GM12878 (cell line): ENCODE measurements around the gene SH2D3A. TPM values are rescaled to one million over a fixed set of nuclear protein-coding genes. Genes with fewer than 3 reads are reported as not detected.

Source experiments
- ATAC-seq: fragments of 200-7000 bp; cut with Tn5 transposase; 3 replicates; pipeline ENCODE4 v1.9.1; 2020; ENCODE audit warnings: mild to moderate bottlenecking, moderate library complexity
- BruUV-seq: library from RNA; stranded (reverse); fragments of 400-500 nt; replicated peaks from 2 replicates; lab custom pipeline; 2021; lab: Mats Ljungman, UMichigan
- CTCF ChIA-PET: fragments of 300-600 bp; sonication (Branson Sonifier 250); formaldehyde crosslinking; extraction: SDS; loops from one replicate; lab custom pipeline; 2021; ENCODE audit warnings: inconsistent platforms; lab: Yijun Ruan, JAX
- POLR2A ChIA-PET: fragments of 350-600 bp; formaldehyde crosslinking; extraction: SDS; loops from one replicate; lab custom pipeline; 2021; ENCODE audit warnings: inconsistent platforms; lab: Charles Lee
- RAD21 ChIA-PET: fragments of 300-600 bp; sonication (Branson Sonifier 250); formaldehyde crosslinking; loops from one replicate; lab custom pipeline; 2023; ENCODE audit warnings: antibody characterized with exemption; ENCODE audit not compliant: unreplicated experiment; lab: Charles Lee
- SMC1A ChIA-PET: fragments of 300-600 bp; sonication (Branson Sonifier 250); formaldehyde crosslinking; loops from one replicate; lab custom pipeline; 2023; ENCODE audit not compliant: unreplicated experiment, uncharacterized antibody; lab: Charles Lee
- DNase-seq: peaks from one replicate; pipeline ENCODE4 v3.0.0-alpha.2; 2011; ENCODE audit warnings: low read depth, low spot score
- FAIRE-seq: peaks from 3 replicates; lab custom pipeline; 2011; peaks lifted over from hg19 to GRCh38; lab: Jason Lieb, UNC
- H2AFZ ChIP-seq: 2 replicates; pipeline ENCODE4 v1.6.0; 2011; ENCODE audit warnings: low read depth, low read length, control low read depth; ENCODE audit not compliant: control insufficient read depth
- H3K27ac ChIP-seq: 2 replicates; pipeline ENCODE4 v1.5.1; 2011; ENCODE audit warnings: control low read depth; ENCODE audit not compliant: control insufficient read depth, insufficient read depth
- H3K27me3 ChIP-seq, 2 experiments: replicated peaks in 1 of 2; 2 replicates each; pipeline versions ENCODE4 v1.6.0 to v1.6.1; 2011; ENCODE audit warnings: low read length in 1 of 2; ENCODE audit not compliant: control insufficient read depth in 2 of 2, insufficient read depth in 2 of 2
- H3K36me3 ChIP-seq, 2 experiments: 2 replicates each; pipeline ENCODE4 v1.5.1; 2011; ENCODE audit warnings: low read length in 1 of 2; ENCODE audit not compliant: control insufficient read depth in 2 of 2, insufficient read depth in 2 of 2
- H3K4me1 ChIP-seq: 2 replicates; pipeline ENCODE4 v1.6.1; 2011; ENCODE audit warnings: mild to moderate bottlenecking, low read length, moderate library complexity, mixed read lengths; ENCODE audit not compliant: control insufficient read depth, insufficient read depth
- H3K4me2 ChIP-seq: 2 replicates; pipeline ENCODE4 v1.6.0; 2011; ENCODE audit warnings: control low read depth; ENCODE audit not compliant: control insufficient read depth, insufficient read depth
- H3K4me3 ChIP-seq: fragments of 200-600 bp; sonication (generic); 2 replicates; pipeline ENCODE4 v1.5.1; 2016
- H3K79me2 ChIP-seq: 2 replicates; pipeline ENCODE4 v1.6.0; 2011; ENCODE audit warnings: low read length; ENCODE audit not compliant: control insufficient read depth, insufficient read depth
- H3K9ac ChIP-seq: 2 replicates; pipeline ENCODE4 v1.8.0; 2011; ENCODE audit warnings: low read length, control low read depth, mixed read lengths; ENCODE audit not compliant: control insufficient read depth, insufficient read depth
- H3K9me3 ChIP-seq: replicated peaks from 3 replicates; pipeline ENCODE4 v1.5.1; 2011; ENCODE audit warnings: mild to moderate bottlenecking, low read length; ENCODE audit not compliant: control insufficient read depth, insufficient read depth
- H4K20me1 ChIP-seq: 2 replicates; pipeline ENCODE4 v1.6.0; 2011; ENCODE audit not compliant: control insufficient read depth, insufficient read depth
- CBFB ChIP-seq: IDR thresholded peaks from 2 replicates; pipeline ENCODE4 v1.6.1; 2016; ENCODE audit warnings: antibody characterized with exemption, low read depth
- CREM ChIP-seq: IDR thresholded peaks from 2 replicates; pipeline ENCODE4 v1.6.1; 2014; ENCODE audit warnings: antibody characterized with exemption, low read depth
- CTCF ChIP-seq, 3 experiments: IDR thresholded peaks in 2 of 3; conservative IDR thresholded peaks in 1 of 3; 2 replicates each; pipeline ENCODE4 v1.5.1; 2011; ENCODE audit warnings: low read depth in 3 of 3, low read length in 3 of 3, mild to moderate bottlenecking in 3 of 3, control low read depth in 2 of 3, moderate library complexity in 2 of 3, inconsistent platforms in 1 of 3, mixed read lengths in 1 of 3; ENCODE audit not compliant: control insufficient read depth in 2 of 3, insufficient read depth in 1 of 3; ENCODE audit errors: extremely low read depth in 1 of 3
- CUX1 ChIP-seq: IDR thresholded peaks from 2 replicates; pipeline ENCODE4 v1.6.1; 2012; ENCODE audit warnings: improper control_type of control experiment, low read depth, low read length; ENCODE audit not compliant: insufficient replicate concordance
- FOXK2 ChIP-seq: fragments of 450-650 bp; IDR thresholded peaks from 2 replicates; pipeline ENCODE4 v1.6.1; 2017; ENCODE audit warnings: mild to moderate bottlenecking, moderate library complexity
- IKZF2 ChIP-seq, 2 experiments: fragments of 450-650 bp; IDR thresholded peaks; 2 replicates each; pipeline ENCODE4 v1.6.1; 2017; ENCODE audit warnings: mild to moderate bottlenecking in 2 of 2, moderate library complexity in 2 of 2
- LARP7 ChIP-seq: fragments of 450-650 bp; IDR thresholded peaks from 2 replicates; pipeline ENCODE4 v1.6.1; 2017; ENCODE audit warnings: mild to moderate bottlenecking
- MTA2 ChIP-seq: fragments of 450-650 bp; IDR thresholded peaks from 2 replicates; pipeline ENCODE4 v1.6.1; 2016; ENCODE audit warnings: low read depth, mild to moderate bottlenecking, moderate library complexity
- NRF1 ChIP-seq: conservative IDR thresholded peaks from 2 replicates; pipeline ENCODE4 v1.6.1; 2011; ENCODE audit warnings: mild to moderate bottlenecking, low read depth, low read length, improper control_type of control experiment
- RFX5 ChIP-seq: IDR thresholded peaks from 2 replicates; pipeline ENCODE4 v1.6.1; 2011; ENCODE audit warnings: low read depth, low read length, improper control_type of control experiment
- SMAD5 ChIP-seq: IDR thresholded peaks from 2 replicates; pipeline ENCODE4 v1.6.1; 2016; ENCODE audit warnings: antibody characterized with exemption, low read depth
- SMC3 ChIP-seq: IDR thresholded peaks from 2 replicates; pipeline ENCODE4 v1.6.1; 2011; ENCODE audit warnings: low read length, improper control_type of control experiment, borderline replicate concordance
- SUZ12 ChIP-seq: fragments of 200-600 bp; sonication (generic); IDR thresholded peaks from one replicate; pipeline ENCODE4 v1.6.1; 2018; ENCODE audit warnings: antibody characterized with exemption, mild to moderate bottlenecking; ENCODE audit not compliant: unreplicated experiment
- USF1 ChIP-seq: IDR thresholded peaks from 2 replicates; pipeline ENCODE4 v1.6.1; 2011; ENCODE audit warnings: borderline replicate concordance, low read depth, mild to moderate bottlenecking, moderate library complexity, mixed read lengths, low read length; ENCODE audit not compliant: insufficient read depth; ENCODE audit errors: extremely low read length
- WGBS: methylation state at CpG from one replicate; pipeline ENCODE4 v1.1.6; 2016; ENCODE audit warnings: low lambda C conversion rate; ENCODE audit not compliant: insufficient replicate concordance, insufficient coverage; ENCODE audit errors: missing lambda C conversion rate; 5-methylcytosine and 5-hydroxymethylcytosine counted together
- in situ Hi-C: fragments of 300-500 bp; cut with MboI; formaldehyde crosslinking; loops from 9 replicates; pipeline ENCODE4 v1.14.3; 2018; ENCODE audit warnings: mixed read lengths
- intact Hi-C: fragments of 100-400 bp; cut with micrococcal nuclease; formaldehyde crosslinking; loops from one replicate; pipeline ENCODE4 v1.14.2; 2022; ENCODE audit not compliant: unreplicated experiment
- polyA plus RNA-seq, 11 experiments: library from polyadenylated mRNA; depleted of rRNA in 4 of 11; unstranded in 6 of 11; stranded (reverse) in 5 of 11; fragments of >200 nt; fragmentation: Nextera tagmentation in 4 of 11; fragmentation: Illumina TruSeq in 1 of 11; extraction: Ambion mirVana in 4 of 11; extraction: Trizol in 1 of 11; gene quantifications; 1 replicate in 1 of 11; 2 replicates in 10 of 11; pipeline versions ENCODE4 v1.2.1 to v1.2.3, GENCODE V29; 2011 to 2016; ENCODE audit warnings: inconsistent platforms in 2 of 11, missing spikeins in 2 of 11, low read depth in 1 of 11
- total RNA-seq, 4 experiments: library from RNA; depleted of rRNA in 3 of 4; stranded (reverse); fragments of >200 nt in 3 of 4; fragmentation: Illumina TruSeq in 1 of 4; extraction: Trizol in 1 of 4; gene quantifications; 2 replicates each; pipeline versions ENCODE4 v1.2.1 to v1.2.3, GENCODE V29; 2013 to 2021

Gene SH2D3A
- total and polyA plus RNA-seq, 10 of the 15 experiments (the other 5 are each of a cell fraction or from before 2014, with no cell fraction given), result 0.77 to 24.4 (median 9.5) TPM

GRCh38 chr19:6736169-6736916 lies 30.9 kb downstream of the SH2D3A start:
- no peaks in the 10 kb centered on the region for H3K27me3 ChIP-seq
- peak overlapping the region; percentile 96 for H3K9ac ChIP-seq
- H2AFZ ChIP-seq, result peak overlapping the region; percentile 90
- ChIA-PET SMC1A (interaction anchor here (0.8 to 4.0 kb wide), 22 partner anchors 8 to 219 kb away, joined by 3 to 37 read pairs (median 4); no protein-coding TSS in a partner anchor), CTCF (interaction anchor here (0.7 to 5.5 kb wide), 23 partner anchors 7 to 311 kb away, joined by 3 to 104 read pairs (median 5); partner anchors contain the start of genes C3, SH2D3A and VAV1), RAD21 (interaction anchor here (0.8 to 5.1 kb wide), 18 partner anchors 15 to 277 kb away, joined by 3 to 43 read pairs (median 4); partner anchors contain the start of genes SLC25A23, TNFSF14 and VAV1), POLR2A (interaction anchor here (0.5 to 4.0 kb wide), 13 partner anchors 14 to 444 kb away, joined by 3 to 25 read pairs (median 4); partner anchors contain the start of genes SH2D3A, TNFSF14, TNFSF9 and VAV1)
- intact Hi-C loops, result loop anchor here (1.0 to 2.0 kb wide), 4 partner anchors 64 to 146 kb away; partner anchors contain the start of genes CD70 and TNFSF14
- H3K27ac ChIP-seq, result peak overlapping the region; percentile 92
- H3K4me1 ChIP-seq, result peaks cover 29% of the 10 kb centered on the region
- no peaks in the 10 kb centered on the region for H3K9me3 ChIP-seq
- in situ Hi-C loops, result loop anchor here (5.0 kb wide), 2 partner anchors 126 to 219 kb away; no protein-coding TSS in a partner anchor
- DNase-seq, result peak; percentile 67
- TSS peak; percentile 75 for BruUV-seq
- no peaks in the 10 kb centered on the region; a peak in 2 of 4 replicates for H3K36me3 ChIP-seq
- 8% methylated on average over 25 of the region's 25 CpGs for WGBS
- H3K79me2 ChIP-seq, result peaks cover 39% of the 10 kb centered on the region
- FAIRE-seq, result peak; percentile 91
- peak overlapping the region; percentile 100 for H3K4me3 ChIP-seq
- peak; percentile 50 for ATAC-seq
- no peaks in the 10 kb centered on the region for H4K20me1 ChIP-seq
- H3K4me2 ChIP-seq, result peak overlapping the region; percentile 94
- TF ChIP-seq FOXK2 (peak; percentile 25; the same call in 1 of the 2 replicates), CBFB (no peak), CREM (peak; percentile 94), USF1 (peak; percentile 48), LARP7 (peak; percentile 42; the same call in 1 of the 2 replicates), SMC3 (peak; percentile 86), CTCF (IDR thresholded peaks at IDR 0.05 in 2 of 3, conservative IDR thresholded peaks at IDR 0.05 in 1 of 3; ENCODE audit: control insufficient read depth in 2 of 3, extremely low read depth in 1 of 3, insufficient read depth in 1 of 3, low read depth in 3 of 3, low read length in 3 of 3) (peak; percentile 74 to 80 (median 78)), IKZF2 (IDR thresholded peaks at IDR 0.05) (peak; percentile 47 to 64; a peak in 3 of 4 replicates), SUZ12 (no peak), SMAD5 (peak; percentile 47; the same call in 1 of the 2 replicates), CUX1 (peak; percentile 11), RFX5 (peak; percentile 54; the same call in 1 of the 2 replicates), NRF1 (no peak), MTA2 (no peak)
